ENCODE data around the gene PLXNB1. TPM values are rescaled to one million over a fixed set of nuclear protein-coding genes. Genes with fewer than 3 reads are reported as not detected.

The PLXNB1 gene
- total and polyA plus RNA-seq, 10 of the 15 experiments (the other 5 are each of a cell fraction or from before 2014, with no cell fraction given), result 0.18 to 15.1 (median 5.3) TPM

- intact Hi-C loops (cut with micrococcal nuclease; ENCODE audit: unreplicated experiment), result no loop called here
- no peak overlapping the region for H3K4me3 ChIP-seq
- CTCF ChIA-PET, result interaction anchor here (1.0 to 12.5 kb wide), 12 partner anchors 17 to 395 kb away, joined by 3 to 757 read pairs (median 62); partner anchors contain the start of genes CAMP and PFKFB4
- ATAC-seq, result no peak
- H3K9me3 ChIP-seq (replicated peaks; ENCODE audit: control insufficient read depth, insufficient read depth, low read length), result no peaks in the 10 kb centered on the region
- H3K27ac ChIP-seq (ENCODE audit: control insufficient read depth, insufficient read depth), result no peak overlapping the region
- SMC1A ChIA-PET (ENCODE audit: uncharacterized antibody, unreplicated experiment), result interaction anchor here (0.9 to 11.5 kb wide), 4 partner anchors 33 to 204 kb away, joined by 3 to 287 read pairs (median 34); no protein-coding TSS in a partner anchor
- H3K36me3 ChIP-seq (ENCODE audit: control insufficient read depth in 2 of 2, insufficient read depth in 2 of 2, low read length in 1 of 2), result peaks cover 2 to 16% of the 10 kb centered on the region in 2 experiments; a peak in 2 of 4 replicates
- H3K4me1 ChIP-seq (ENCODE audit: control insufficient read depth, insufficient read depth, low read length), result peaks cover 29% of the 10 kb centered on the region
- in situ Hi-C loops (cut with MboI), result loop anchor here (5.0 kb wide), 3 partner anchors 32 to 202 kb away; no protein-coding TSS in a partner anchor
- H4K20me1 ChIP-seq (ENCODE audit: control insufficient read depth, insufficient read depth), result no peaks in the 10 kb centered on the region
- no TSS peak for BruUV-seq (replicated peaks)
- POLR2A ChIA-PET, result no interaction called here
- H3K9ac ChIP-seq (ENCODE audit: control insufficient read depth, insufficient read depth, low read length), result no peak overlapping the region
- H3K4me2 ChIP-seq (ENCODE audit: control insufficient read depth, insufficient read depth), result no peak overlapping the region
- H2AFZ ChIP-seq (ENCODE audit: control insufficient read depth, low read depth, low read length), result no peak overlapping the region
- DNase-seq (ENCODE audit: low read depth, low spot score), result no peak
- RAD21 ChIA-PET (ENCODE audit: unreplicated experiment), result interaction anchor here (2.7 to 3.5 kb wide), 2 partner anchors 33 to 34 kb away, joined by 28 to 259 read pairs; no protein-coding TSS in a partner anchor
- TF ChIP-seq USF1 (IDR thresholded peaks at IDR 0.05; ENCODE audit: borderline replicate concordance, extremely low read length, insufficient read depth, low read depth, low read length) (peak; percentile 61), EP300 (IDR thresholded peaks at IDR 0.05; ENCODE audit: borderline replicate concordance in 1 of 2, control insufficient read depth in 1 of 2, low read depth in 2 of 2, low read length in 2 of 2) (no peak)
- H3K79me2 ChIP-seq (ENCODE audit: control insufficient read depth, insufficient read depth, low read length), result peaks cover 9% of the 10 kb centered on the region
- FAIRE-seq, result no peak
- WGBS (ENCODE audit: insufficient coverage, insufficient replicate concordance, low lambda C conversion rate, missing lambda C conversion rate), result 76% methylated on average over 15 of the region's 15 CpGs
- no peaks in the 10 kb centered on the region for H3K27me3 ChIP-seq (replicated peaks in 1 of 2; ENCODE audit: control insufficient read depth in 2 of 2, insufficient read depth in 2 of 2, low read length in 1 of 2)
Observed at GRCh38 chr3:48434591-48435222, 4.8 kb upstream of the PLXNB1 start.
